ENCODE measurements around the gene MACROH2A1.

MACROH2A1 gene

DNA sequence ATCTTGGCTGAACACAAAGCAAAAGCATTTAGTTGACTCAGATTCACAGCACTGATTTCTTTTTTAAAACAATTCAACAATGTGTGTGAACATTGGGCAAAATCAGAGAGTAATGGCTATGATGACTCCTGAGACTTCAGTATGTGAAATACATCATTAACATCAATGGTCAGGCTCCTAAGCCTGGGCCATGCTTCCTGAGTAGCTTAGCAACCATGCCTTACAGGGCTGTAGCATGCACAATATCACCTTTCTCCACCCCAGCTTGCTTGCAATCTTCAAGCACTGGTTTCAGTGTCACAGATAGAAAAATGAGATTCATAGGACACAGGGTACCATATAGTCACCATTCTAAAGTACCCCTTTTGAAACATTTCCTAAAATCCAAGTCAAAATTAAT lies 41.3 kb downstream of the MACROH2A1 start:
- Histone ChIP-seq H3K4me2 (ENCODE audit: insufficient read depth, low read length) (no peak overlapping the region), H3K36me3 (ENCODE audit: insufficient read depth, low read length) (peaks cover 100% of the 10 kb centered on the region), H3K27ac (ENCODE audit: low read length) (no peak overlapping the region; the same call in 1 of the 2 replicates), H3K9ac (ENCODE audit: low read depth, low read length) (no peak overlapping the region), H4K20me1 (ENCODE audit: insufficient read depth, low read length) (peaks cover 65% of the 10 kb centered on the region; the same call in 1 of the 2 replicates), H3K27me3 (ENCODE audit: insufficient read depth, low read length, poor library complexity) (no peaks in the 10 kb centered on the region), H3K79me2 (ENCODE audit: insufficient read depth, low read length) (peaks cover 92% of the 10 kb centered on the region), H3K4me1 (ENCODE audit: insufficient read depth, low read length) (peaks cover 15% of the 10 kb centered on the region), H3K9me3 (ENCODE audit: insufficient read depth, low read length, severe bottlenecking) (no peaks in the 10 kb centered on the region), H2AFZ (ENCODE audit: low read depth, low read length) (no peak overlapping the region), H3K4me3 (ENCODE audit: low read depth in 1 of 2, low read length in 2 of 2) (no peak overlapping the region)
- ATAC-seq (ENCODE audit: insufficient read depth, low read depth): no peak
- TF ChIP-seq CTCF (IDR thresholded peaks at IDR 0.05; ENCODE audit: borderline replicate concordance, extremely low read depth, low read length, poor library complexity, severe bottlenecking) (no peak), EZH2 (IDR thresholded peaks at IDR 0.05; ENCODE audit: borderline replicate concordance, low read depth, low read length, severe bottlenecking) (no peak)
- DNase-seq: no peak

DNA sequence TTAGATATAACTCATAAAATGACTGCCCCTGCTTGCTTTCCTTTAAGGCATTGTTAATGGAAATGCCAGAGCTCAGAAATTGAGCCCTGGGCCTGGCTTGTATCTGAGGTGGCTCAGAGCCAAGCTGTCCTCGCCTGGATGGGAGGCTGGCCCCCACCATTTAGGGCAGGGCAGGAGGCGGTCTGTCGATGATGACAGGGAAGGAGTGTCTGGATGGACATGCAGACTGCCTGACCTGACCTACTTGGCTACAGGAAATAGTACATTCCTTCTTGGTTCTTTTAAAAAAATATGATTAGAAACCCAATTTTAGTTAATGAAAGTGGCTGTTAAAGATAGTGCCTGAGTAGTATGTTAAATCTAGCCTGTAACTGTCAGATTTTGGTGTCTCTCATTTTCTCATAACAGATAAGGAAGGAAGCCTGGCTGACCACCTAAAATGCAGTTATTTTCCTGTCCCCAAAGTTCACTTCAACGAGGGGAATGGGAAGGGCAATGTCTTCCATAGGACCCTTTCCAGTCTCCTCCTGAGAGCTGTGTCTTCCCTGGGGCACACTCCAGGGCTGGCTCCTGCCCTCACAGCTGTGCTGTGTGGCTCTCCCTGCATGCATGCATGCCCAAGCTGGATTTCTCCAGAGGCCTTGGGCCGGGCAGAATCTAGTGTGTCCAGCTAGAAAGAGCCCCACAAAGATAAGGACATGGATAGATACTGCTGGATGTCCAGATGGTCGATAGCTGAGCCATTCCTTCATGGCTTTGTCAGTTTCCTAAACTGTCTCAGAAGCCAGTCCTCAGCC lies 42.3 kb downstream of the MACROH2A1 start:
- H3K36me3 ChIP-seq (ENCODE audit: insufficient read depth, low read length): peaks cover 100% of the 10 kb centered on the region
- DNase-seq (no peak), ATAC-seq (ENCODE audit: insufficient read depth, low read depth) (no peak)
- H3K79me2 ChIP-seq (ENCODE audit: insufficient read depth, low read length): peaks cover 92% of the 10 kb centered on the region
- H3K4me2 ChIP-seq (ENCODE audit: insufficient read depth, low read length): no peak overlapping the region
- no peak overlapping the region for H3K9ac ChIP-seq (ENCODE audit: low read depth, low read length)
- H4K20me1 ChIP-seq (ENCODE audit: insufficient read depth, low read length): peaks cover 72% of the 10 kb centered on the region; the same call in 1 of the 2 replicates
- no peaks in the 10 kb centered on the region for H3K27me3 ChIP-seq (ENCODE audit: insufficient read depth, low read length, poor library complexity)
- H3K27ac ChIP-seq (ENCODE audit: low read length): peak overlapping the region; percentile 28; the same call in 1 of the 2 replicates
- no peaks in the 10 kb centered on the region for H3K9me3 ChIP-seq (ENCODE audit: insufficient read depth, low read length, severe bottlenecking)
- H2AFZ ChIP-seq (ENCODE audit: low read depth, low read length): no peak overlapping the region
- TF ChIP-seq CTCF (IDR thresholded peaks at IDR 0.05; ENCODE audit: borderline replicate concordance, extremely low read depth, low read length, poor library complexity, severe bottlenecking): no peak
- no peak for TF ChIP-seq EZH2 (IDR thresholded peaks at IDR 0.05; ENCODE audit: borderline replicate concordance, low read depth, low read length, severe bottlenecking)
- peaks cover 15% of the 10 kb centered on the region for H3K4me1 ChIP-seq (ENCODE audit: insufficient read depth, low read length)
- no peak overlapping the region for H3K4me3 ChIP-seq (ENCODE audit: low read depth in 1 of 2, low read length in 2 of 2)

DNA sequence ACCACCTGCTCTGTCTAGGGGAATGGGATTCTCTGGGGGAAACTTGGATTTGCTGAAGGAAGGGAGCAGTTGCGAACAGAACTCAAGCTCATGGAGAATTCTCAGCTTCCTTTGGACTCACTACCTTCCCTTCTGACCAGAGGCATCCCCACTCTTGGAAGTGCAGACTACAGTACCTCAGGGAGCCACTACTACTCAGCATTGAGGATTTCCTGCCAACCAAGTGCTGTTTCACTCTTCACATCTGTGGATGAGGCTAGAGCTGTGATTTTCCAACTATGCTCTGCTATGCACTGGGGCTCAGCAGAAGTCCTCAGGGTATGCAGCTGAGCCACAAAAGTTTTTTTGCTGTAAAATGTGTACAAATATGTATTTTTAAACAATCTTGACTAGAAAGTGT lies 43.9 kb downstream of the MACROH2A1 start:
- ATAC-seq (ENCODE audit: insufficient read depth, low read depth) (no peak), DNase-seq (no peak)
- no peak overlapping the region for H3K4me2 ChIP-seq (ENCODE audit: insufficient read depth, low read length)
- H3K27me3 ChIP-seq (ENCODE audit: insufficient read depth, low read length, poor library complexity): no peaks in the 10 kb centered on the region
- H3K27ac ChIP-seq (ENCODE audit: low read length): no peak overlapping the region
- H3K4me3 ChIP-seq (ENCODE audit: low read depth in 1 of 2, low read length in 2 of 2): no peak overlapping the region
- H3K9me3 ChIP-seq (ENCODE audit: insufficient read depth, low read length, severe bottlenecking): no peaks in the 10 kb centered on the region
- H2AFZ ChIP-seq (ENCODE audit: low read depth, low read length): no peak overlapping the region
- no peak for TF ChIP-seq EZH2 (IDR thresholded peaks at IDR 0.05; ENCODE audit: borderline replicate concordance, low read depth, low read length, severe bottlenecking)
- no peak for TF ChIP-seq CTCF (IDR thresholded peaks at IDR 0.05; ENCODE audit: borderline replicate concordance, extremely low read depth, low read length, poor library complexity, severe bottlenecking)
- H3K79me2 ChIP-seq (ENCODE audit: insufficient read depth, low read length): peaks cover 84% of the 10 kb centered on the region
- peaks cover 71% of the 10 kb centered on the region for H4K20me1 ChIP-seq (ENCODE audit: insufficient read depth, low read length)
- peaks cover 99% of the 10 kb centered on the region for H3K36me3 ChIP-seq (ENCODE audit: insufficient read depth, low read length)
- peaks cover under 1% of the 10 kb centered on the region; the same call in 1 of the 2 replicates for H3K4me1 ChIP-seq (ENCODE audit: insufficient read depth, low read length)
- no peak overlapping the region for H3K9ac ChIP-seq (ENCODE audit: low read depth, low read length)

Data from DND-41 (cell line).